HG02981 (cell line): Measurements from ENCODE around the gene KCMF1.

Source experiments
- ATAC-seq: cut with Tn5 transposase; IDR thresholded peaks from one replicate; pipeline ENCODE4 v1.9.1; 2021; ENCODE audit warnings: mild to moderate bottlenecking, moderate library complexity; ENCODE audit not compliant: unreplicated experiment

KCMF1 gene

GRCh38 chr2:85018049-85018447 is 47.1 kb downstream of the KCMF1 start:
- no peak for ATAC-seq

GRCh38 chr2:85019121-85019520 is 48.2 kb downstream of the KCMF1 start:
- no peak for ATAC-seq

GRCh38 chr2:85022232-85022631 is 51.3 kb downstream of the KCMF1 start:
- no peak for ATAC-seq

- no peak for ATAC-seq
Observed at GRCh38 chr2:85024372-85025047, 53.5 kb downstream of the KCMF1 start.

GRCh38 chr2:85032621-85033020 is 61.7 kb downstream of the KCMF1 start:
- no peak for ATAC-seq

DNA sequence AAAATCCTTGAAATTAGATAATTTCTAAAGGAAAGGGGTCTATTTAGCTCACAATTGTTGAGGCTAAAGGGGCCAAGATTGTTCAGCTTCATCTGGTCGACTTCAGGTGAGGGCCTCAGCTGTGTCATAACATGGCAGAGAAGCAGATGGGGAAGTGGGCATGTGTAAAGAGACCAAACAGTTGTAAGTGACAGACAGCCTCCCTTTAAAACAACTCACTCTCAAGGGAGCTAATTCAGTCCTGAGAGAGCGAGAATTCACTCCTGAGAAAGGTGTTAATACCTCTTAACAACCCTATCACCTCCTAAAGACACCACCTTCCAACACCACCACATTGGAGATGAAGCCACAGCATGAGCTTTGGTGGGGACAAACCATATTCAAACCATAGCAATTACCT is 62.4 kb downstream of the KCMF1 start:
- ATAC-seq: no peak

- ATAC-seq: no peak
Observed at GRCh38 chr2:85034158-85034557, 63.2 kb downstream of the KCMF1 start.

GRCh38 chr2:85037622-85038021 is 66.7 kb downstream of the KCMF1 start:
- no peak for ATAC-seq

GRCh38 chr2:85042330-85042729 is 71.4 kb downstream of the KCMF1 start:
- ATAC-seq: no peak

- no peak for ATAC-seq
Observed at GRCh38 chr2:85048534-85048933, 77.6 kb downstream of the KCMF1 start.

DNA sequence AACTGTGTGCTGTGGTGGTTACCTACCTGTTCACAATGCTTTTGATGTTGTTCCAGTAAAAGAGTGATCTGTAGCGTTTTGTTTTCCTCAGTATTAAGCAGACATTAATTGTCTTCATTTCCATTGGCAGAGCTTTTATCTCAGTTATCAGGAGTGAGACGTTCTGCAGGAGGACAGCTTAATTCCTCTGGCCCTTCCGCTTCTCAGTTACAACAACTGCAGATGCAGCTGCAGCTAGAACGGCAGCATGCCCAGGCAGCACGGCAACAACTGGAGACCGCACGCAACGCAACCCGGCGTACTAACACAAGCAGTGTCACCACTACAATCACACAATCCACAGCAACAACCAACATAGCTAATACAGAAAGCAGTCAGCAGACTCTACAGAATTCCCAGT is 78.3 kb downstream of the KCMF1 start:
- no peak for ATAC-seq

- ATAC-seq: no peak
Observed at GRCh38 chr2:85053802-85054201, 82.8 kb downstream of the KCMF1 start.

- no peak for ATAC-seq
Observed at GRCh38 chr2:85057226-85057962, 86.4 kb downstream of the KCMF1 start.

DNA sequence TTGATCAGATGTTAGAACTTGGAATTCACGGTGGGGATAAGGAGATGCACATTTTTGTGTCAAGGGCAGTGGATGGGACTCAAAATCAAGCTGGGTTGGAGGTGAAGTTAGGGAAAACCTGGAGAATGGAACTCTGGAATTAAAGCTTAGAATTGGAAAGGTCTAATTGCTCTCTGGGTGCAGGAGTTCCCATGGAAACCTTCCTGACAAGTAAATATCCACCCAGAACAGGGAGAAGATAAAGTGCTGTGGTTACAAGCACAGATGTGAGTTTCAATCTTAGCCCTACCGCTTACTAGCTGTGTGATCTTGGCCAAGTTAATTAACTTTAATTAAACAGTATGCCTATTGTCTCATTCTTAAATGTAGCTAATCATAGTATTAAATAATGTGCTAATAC is 90.9 kb downstream of the KCMF1 start:
- no peak for ATAC-seq

GRCh38 chr2:85062565-85062964 is 91.6 kb downstream of the KCMF1 start:
- no peak for ATAC-seq

- ATAC-seq: no peak
Observed at GRCh38 chr2:85063981-85064599, 93.1 kb downstream of the KCMF1 start.

GRCh38 chr2:85064927-85065577 is 94.1 kb downstream of the KCMF1 start:
- ATAC-seq: no peak

GRCh38 chr2:85066006-85066740 is 95.2 kb downstream of the KCMF1 start:
- ATAC-seq: no peak

DNA sequence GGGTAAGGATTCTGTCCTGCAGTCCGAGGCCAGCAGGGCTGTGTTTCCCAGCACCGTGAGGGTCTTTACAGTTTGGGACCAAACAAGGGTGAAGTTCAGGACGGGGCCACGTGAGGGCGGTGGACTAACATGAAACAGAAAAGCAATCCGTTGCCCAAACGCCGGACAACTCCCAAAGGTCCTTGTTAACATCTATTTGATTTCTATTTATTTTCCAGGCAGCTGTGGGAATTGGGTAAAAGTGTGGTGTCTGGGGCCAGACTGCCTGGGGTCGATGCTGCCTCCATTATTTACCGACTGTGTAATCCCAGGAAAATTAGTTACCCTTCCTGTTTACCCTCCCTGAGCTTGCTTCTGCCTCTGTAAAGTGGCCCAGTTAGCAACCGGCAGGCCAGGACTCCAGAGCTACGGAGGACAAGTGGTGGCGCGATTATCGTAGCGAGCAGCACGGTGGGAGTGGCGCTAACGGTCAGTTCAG is 96.0 kb downstream of the KCMF1 start:
- peak; percentile 60 for ATAC-seq

- ATAC-seq: no peak
Observed at GRCh38 chr2:85071096-85071495, 100.1 kb downstream of the KCMF1 start.

GRCh38 chr2:85073033-85073432 is 102.1 kb downstream of the KCMF1 start:
- ATAC-seq: no peak
